HG03103 (cell line): ENCODE results near the gene KCNMA1.

Experiments used
- ATAC-seq: cut with Tn5 transposase; IDR thresholded peaks from one replicate; pipeline ENCODE4 v1.9.1; 2021; ENCODE audit warnings: low read depth; ENCODE audit not compliant: unreplicated experiment

The KCNMA1 gene

DNA sequence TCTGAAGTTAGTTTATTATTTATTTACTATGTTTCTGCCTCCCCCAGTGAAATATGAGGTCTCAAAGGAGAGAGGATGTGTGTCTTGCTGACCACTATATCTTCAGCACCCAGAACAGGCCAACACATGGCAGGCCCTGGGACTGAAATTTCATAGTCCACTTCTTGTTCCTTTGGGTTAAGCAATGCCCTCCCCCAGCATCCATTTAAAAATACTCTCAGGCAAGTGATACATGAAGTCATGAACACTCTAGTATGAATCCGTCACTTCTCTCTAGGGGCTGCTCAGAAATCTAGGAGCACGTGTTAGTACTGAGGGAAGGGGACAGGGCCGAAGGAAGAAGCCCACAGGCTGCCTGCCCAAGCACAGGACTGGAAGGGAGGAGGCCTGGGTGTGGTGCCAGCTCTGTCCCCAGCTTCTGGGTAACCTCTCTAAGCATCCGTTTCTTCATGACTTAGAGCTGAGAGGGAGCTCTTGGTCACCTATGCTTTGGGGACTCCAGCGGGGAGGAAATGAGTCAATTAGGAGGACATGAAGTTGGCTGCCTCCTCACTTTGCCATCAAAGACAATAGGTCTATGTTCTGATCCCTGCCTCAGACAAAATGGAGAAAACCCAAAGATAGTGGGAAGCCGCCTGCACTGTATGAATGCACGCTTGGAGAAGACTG is 119.2 kb downstream of the KCNMA1 start:
- ATAC-seq: no peak

DNA sequence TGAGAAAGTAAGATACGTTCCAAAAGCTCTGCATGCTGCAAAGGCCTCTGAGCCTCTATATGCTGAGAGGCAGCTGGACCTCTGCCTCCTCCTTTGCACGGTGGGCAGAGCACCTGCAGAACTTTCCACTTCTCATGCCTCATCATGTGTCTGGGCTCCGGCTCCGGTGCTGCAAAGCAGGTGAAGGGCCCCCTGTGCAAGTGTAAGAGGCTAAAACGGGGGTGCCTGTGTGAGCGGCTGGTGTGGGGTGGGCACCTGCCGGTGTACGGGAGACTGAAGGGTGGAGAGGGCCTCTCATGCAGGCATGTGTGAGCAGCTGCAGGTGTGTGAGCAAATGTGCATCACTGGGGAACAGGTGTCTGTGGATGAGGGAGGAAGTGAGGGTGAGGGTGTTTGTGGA is 121.0 kb downstream of the KCNMA1 start:
- ATAC-seq: no peak

DNA sequence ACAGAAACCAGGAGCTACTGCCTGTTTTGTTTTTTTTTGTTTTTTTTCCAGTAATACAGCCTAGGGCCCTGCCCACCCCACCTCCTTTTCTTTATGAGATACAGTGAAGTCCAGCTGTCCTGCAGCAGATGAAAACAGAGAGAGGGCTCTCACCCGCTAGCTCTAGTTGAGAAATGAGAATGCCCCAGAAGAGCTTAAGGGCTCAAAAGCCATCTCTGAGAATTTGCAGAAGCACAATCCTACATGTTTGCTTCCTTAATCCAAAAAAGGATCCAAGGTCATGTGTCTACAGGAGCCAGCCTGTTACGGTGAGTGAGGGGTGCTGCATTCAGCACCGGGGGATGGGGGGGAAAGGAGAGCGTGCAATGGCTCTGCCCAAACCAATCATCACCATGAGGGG is 122.7 kb downstream of the KCNMA1 start:
- no peak for ATAC-seq

DNA sequence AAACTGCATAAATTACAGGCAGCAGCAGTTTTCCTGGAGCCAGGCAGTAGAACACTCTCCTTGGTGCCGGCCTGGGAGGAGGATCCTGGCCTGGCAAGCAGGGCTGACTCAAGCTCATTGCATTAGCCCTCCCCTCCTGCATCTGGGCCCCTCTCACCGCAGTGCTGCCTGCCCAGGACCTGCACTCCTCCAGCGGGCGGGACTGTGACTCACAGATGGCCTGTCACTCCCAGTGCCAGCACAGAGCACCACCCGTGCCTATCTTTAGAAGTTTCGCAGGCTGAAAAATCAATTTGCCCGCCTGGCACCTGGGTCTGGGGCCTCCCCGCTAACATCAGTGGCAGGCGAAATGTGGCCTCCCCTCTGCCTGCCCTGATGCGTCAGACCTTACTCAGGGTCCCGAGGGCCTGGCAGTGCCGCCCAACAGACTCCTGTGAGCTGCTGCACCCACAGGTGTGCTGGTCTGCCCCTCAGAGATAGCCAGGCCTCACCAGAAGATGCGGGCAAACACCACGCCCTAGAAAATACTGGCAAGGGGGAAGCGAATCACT is 123.8 kb downstream of the KCNMA1 start:
- ATAC-seq: no peak

DNA sequence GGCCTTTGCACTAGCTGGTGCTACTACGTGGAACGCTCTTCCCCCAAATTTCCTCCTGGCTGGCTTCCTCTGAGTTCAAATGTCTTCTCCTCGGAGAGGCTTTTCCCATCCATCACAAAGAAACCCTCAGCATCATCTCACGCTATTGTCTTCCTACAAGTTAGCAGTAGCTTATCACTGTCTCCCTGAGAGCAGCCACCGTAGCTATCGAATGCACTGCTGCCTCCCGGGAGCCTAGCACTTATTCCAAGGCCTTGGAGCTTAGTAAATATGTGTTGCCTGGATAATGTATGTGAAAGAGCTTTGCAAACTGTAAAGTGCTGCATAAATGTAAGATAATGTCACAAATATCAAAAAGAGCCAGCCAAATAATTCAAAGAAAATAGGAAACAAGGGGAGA is 124.4 kb downstream of the KCNMA1 start:
- no peak for ATAC-seq

DNA sequence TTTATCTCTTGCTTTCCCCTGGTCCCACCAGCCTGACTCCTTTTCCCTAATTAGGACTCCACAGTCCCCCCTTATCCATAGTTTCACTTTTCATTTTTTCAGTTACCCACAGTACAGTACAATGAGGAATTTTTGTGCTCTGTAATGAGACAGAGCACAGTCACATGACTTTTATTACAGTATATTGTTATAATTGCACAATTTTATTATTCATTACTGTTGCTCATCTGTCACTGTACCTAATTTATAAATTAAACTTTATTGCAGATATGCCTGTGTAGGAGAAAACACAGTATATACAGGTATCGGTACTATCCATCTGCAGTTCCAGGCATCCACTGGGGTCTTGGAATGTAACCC is 125.4 kb downstream of the KCNMA1 start:
- no peak for ATAC-seq

DNA sequence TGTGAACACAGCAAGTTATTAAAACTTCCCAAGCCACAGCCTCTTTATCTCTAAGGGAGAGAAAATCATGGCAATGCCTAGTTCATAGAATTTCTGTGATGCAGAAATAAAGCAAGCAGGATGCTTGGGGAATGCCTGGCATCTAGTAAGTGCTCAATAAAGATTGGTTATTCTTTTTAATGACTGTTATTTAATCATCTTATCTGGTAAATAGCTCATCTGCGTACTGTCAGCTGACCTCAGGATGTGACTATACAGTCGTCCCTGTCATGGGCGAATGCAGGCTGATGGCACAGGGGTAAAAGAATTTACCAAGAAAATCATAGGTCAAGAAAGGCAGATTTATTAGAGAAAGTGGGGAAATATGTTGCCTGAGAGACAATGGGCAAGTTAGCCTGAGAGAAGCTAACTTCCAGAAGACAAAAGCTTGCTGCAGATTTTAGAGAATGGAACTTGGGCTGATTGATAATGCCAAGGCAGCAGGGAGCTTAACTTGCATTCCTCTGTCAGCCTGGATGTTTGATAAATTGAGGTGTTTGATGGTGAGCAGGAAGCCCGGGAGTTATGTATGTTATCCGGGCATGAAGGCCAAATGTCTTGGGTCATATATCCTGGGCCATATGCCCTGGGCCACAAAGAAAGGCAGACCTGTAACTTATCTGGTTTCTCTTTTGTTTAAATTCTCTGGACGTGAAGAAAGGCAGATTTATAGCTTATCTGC is 126.0 kb downstream of the KCNMA1 start:
- ATAC-seq: no peak

DNA sequence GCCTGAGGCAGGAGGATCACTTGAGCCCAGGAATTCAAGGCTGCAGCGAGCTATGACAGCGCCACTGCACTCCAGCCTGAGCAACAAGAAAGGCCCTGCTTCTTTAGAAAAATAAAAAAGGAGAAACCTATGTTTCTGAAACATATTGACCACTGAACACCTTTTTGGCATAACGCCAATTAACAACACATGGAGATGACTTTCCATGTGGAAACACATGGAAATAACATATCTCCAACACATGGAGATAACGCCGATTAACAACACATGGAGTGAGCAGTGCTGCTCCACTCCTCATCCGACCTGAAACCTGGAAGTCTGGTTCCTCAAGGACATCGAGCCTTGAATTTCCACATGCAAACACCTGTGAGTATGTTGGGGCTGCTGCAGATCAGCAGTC is 126.9 kb downstream of the KCNMA1 start:
- no peak for ATAC-seq

DNA sequence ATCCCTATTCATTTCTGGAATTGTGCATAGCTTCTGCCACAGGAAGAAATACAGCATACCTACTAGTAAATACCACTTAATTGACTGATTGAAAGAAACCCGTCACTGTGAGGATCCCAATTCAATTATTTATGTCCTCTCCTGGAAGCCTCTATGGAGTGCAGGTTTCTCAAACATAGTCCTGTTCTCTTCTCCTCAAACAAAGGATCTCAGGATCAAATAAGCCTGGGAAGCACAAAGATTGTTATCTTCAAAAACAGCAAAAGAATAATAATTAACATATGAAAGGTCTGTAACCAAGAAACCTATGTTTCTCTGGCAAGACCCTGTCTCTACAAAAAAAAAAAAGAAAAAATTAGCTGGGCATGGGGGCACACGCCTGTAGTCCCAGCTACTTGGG is 127.3 kb downstream of the KCNMA1 start:
- ATAC-seq: no peak

DNA sequence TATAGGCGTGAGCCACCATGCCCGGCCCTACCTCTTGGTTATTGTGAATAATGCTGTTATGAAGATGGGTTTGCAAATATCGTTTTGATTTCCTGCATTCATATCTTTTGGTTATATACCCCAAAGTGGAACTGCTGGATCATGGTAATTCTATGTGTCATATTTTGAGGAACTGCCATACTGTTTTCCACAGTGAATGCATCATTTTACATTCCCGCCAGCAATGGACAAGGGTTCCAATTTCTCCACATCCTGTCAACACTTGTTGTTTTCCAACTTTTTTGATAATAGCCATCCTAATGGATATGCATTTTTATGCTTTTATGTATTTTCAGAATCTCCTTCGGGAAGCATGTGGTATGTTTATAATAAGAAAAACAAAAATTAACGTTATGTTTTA is 128.2 kb downstream of the KCNMA1 start:
- no peak for ATAC-seq

DNA sequence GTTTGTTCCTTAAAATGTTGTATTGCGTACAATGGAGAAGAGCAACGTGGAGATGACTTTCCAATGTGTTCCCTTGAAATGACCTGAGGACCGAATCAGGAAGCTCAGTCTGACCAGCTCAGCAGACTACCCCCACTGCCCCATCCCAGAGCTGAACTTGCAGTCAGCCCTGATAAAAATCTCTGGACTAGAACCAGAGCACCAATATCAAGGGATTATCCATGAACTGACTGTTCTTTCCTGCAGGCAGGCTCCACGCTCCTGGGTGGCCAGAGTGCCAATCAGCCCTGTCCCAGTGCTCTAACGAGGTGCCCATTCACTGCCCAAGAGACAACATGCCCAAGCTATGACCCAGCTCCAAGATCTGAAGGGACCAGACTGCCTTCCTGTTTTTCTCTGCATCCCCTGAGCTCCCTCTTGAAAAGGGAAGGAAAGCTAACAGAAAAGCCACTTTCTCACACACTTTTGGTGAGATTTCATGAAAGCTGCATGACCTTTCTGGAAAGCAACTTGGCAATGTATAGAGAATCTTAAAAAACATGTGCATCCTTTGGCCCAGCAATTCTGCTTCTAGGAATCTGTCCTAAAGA is 130.2 kb downstream of the KCNMA1 start:
- no peak for ATAC-seq

DNA sequence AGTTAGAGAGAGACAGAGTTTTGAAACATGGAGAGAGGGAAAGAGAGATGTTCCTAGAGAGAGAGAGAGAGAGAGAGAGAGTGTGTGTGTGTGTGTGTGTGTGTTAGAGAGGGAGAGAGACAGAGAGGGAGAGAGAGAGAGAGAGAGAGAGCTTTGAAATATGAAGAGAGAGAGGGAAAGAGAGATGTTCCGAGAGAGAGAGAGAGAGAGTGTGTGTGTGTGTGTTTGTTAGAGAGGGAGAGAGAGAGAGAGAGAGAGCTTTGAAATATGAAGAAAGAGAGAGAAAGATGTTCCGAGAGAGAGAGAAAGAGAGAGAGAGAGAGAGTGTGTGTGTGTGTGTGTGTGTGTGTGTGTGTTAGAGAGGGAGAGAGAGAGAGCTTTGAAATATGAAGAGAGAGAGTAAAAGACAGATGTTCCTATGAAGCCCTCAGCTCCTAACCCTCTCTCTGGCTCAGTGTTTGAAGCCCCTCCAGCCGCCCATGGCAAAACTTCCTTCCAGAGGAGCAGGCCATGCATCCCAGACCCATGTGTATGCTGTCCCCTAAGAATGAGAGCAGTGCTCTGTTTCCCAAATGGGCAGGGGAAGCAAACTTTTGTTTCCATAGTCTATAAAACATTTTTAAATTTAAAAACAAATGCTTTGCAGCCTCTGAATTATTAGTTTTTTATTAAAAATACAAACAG is 130.9 kb downstream of the KCNMA1 start:
- ATAC-seq: no peak

DNA sequence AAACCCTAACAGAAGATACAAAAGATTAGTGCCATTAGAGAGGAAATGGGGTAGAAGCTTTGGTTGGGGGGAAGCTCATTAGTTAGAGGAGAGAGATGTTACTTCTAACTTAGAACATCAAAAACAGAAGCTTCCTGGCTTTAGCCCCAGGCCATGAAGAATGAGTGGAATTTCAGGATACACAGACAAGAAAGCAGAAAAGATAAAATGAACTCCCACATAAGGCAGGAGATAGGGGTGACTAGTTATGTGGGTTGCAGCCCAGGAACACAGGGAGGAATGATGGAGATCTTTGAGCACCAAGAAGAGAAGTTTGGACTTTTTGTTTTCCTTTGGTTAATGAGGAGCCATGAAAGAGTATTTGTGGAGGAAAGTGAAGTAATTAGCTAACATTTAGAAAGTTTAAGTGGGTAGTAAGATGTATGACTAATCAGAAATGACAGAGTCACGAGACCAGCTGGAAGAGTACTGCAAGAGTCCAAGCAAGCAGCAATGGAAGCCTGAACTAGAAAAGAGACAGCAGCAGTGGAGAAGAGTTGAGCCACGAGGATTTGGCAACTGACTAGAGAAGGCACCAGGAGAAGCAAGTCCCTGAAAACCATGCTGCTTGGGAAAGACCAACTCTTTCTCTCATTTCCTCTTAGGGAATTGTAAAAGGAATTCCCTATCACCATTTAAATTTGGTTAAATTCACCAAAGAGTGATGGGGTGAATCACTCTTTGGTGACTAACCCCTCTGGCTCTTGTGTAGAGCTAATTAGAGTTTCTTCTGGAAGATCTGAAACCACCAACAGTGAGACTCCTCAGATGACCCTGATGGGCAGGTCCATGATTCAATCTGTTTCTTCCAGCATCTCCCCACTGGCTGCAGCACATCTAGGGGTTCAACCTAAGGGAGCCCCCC is 131.9 kb downstream of the KCNMA1 start:
- no peak for ATAC-seq

DNA sequence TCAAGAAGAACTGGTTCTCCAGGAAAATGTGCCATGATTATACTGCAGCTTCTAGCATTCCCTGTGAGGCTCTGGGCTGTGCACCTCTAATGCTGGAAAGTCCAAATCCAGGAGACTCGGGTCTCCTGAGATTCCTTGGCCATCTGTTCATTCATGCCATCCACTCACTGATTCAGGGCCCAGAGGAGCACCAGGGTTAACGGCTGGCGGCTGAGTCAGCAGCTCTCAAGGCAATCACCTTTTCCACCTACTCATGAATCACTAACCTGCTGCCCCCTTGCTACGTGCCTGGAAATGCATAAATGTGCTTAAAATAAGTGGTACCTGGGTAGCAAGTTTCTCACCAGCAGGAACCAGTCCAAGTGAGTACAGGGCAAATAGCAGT is 132.7 kb downstream of the KCNMA1 start:
- no peak for ATAC-seq

DNA sequence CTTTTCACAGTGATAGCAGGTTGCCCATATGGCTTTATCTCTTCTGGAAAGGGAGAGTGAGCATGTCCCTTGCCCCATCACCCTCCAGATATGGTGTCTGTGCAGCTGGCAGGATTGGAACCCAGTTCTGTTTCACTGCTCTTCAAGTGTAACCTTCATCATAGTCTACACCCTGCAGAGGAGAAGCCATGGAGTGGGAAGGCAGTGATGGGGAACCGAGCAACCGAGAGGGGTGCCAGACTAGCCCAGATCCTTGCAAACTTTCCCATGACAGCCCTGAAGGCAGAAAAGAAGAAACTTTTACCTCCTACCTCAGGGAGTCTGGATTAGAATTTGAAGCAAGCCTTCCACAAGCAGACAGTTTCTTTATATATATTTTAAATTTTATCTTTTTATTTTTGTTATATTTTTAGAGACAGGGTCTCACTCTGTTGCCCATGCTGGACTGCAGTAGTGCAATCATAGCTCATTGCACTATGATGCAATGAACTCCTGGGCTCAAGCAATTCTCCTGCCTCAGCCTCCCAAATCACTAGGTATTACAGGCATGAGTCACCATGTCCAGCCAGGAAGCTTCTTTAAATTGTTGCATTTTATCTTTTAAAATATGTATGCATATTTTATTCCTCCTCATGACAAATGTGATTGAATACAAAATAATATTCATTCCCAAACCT is 133.3 kb downstream of the KCNMA1 start:
- ATAC-seq: no peak

DNA sequence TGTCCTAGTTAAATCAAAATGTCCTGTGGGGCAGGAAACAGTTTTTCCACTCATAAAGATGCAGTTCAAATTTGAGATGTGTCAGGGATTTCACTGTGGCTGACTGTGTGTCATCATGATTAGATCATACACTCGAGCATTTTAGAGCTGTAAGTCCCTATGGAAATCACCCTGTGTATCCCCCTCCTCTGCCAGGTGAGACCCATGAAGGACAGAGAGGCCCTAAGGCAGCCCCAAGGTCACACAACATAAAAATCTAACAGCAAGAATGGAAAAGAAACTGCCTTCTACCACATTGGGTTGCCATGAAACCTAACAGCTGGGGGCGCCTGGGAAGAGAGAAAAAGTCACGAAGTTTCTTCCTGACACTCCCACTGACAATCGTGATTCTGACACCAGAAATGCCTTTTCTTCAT is 135.8 kb downstream of the KCNMA1 start:
- ATAC-seq: no peak

DNA sequence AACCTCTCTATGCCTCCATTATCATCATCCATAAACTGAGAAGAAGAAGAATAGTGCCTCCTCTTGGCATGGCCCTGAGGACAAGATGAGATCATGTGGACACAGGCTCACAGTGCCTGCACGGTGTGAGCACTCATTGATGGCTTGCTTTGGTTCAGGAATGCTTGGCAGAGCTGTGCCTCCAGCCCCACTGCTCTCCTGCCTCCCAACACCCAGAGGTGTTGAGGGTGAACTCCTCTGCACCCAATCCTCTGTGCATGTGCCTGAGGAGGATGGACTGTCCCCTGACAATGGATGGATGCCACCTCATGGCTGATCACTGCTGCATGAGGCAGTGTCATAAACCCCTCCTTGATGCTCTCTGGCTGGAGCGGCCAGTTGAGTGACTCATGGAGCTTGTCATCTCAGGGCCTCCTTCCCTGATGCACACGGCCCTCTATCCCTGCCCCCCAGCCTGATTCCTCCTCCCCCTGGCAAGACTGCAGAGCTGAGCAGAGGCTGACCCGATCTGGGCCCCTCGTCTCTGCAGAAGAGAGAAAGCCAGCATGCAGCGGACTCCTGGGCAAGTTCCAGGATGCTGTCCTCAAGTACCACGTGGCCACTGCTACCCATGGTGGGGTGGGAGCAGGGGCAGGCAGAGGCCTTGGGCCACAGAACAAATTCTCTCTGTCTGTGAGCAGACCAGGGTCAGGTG is 136.3 kb downstream of the KCNMA1 start:
- peak; percentile 12 for ATAC-seq

DNA sequence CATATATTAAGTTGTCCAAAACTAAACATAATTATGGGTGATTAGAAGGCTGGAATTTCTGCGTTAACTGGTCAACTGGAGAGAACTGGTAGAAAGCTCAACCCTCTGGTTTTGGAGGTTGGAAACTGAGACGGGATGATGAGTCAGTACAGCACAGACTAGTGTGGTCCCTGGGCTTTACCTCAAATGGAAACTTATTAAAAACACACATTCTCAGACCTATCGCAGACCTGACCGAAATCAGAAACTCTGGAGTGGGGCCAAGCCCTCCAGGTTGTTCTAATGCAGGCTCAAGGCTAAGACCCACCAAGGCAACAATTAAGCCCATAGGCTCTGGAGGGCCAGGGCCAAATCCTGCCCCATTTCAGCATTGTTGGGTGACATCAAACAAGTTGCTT is 136.9 kb downstream of the KCNMA1 start:
- ATAC-seq: peak; percentile 73

DNA sequence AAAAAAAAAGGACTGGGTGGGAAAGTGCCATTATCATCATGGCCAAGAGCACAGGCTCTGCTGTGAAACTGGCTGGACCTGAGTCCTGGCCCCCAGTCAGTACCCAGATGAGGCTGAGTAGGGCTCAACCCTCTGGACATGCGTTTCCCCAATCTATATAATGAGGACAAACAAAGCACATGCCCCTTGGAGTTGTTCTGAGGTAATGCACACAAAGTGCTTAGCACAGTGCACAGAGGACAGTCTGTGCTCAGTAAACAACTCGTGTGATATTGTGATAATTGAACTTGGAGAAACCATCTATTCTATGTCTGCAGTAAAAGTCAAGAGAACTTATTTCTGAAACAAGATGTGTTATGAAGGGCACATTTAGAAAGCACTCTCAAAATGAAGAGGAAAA is 138.8 kb downstream of the KCNMA1 start:
- no peak for ATAC-seq
